Measurements from ENCODE around the gene MAP3K12. TPM values are rescaled to one million over a fixed set of nuclear protein-coding genes. Genes with fewer than 3 reads are reported as not detected.

MAP3K12 gene
- total RNA-seq, 2 donors from 2014 or later: 3.2 to 3.8 TPM

DNA sequence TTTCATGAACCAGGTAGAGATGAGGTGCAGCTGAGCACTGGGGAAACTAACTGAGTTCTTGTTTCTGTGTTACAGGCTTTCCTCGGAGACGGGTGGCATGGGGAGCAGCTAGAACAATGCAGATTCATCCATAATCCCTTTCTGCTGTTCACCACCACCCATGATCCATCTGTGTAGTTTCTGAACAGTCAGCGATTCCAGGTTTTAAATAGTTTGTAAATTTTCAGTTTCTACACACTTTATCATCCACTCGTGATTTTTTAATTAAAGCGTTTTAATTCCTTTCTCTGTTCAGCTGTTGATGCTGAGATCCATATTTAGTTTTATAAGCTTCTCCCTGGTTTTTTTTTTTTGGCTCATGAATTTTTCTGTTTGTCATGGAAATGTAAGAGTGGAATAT, 19.9 kb downstream of the MAP3K12 start:
- no peak for DNase-seq
- Histone ChIP-seq H3K4me3 (no peak overlapping the region), H3K9me3 (no peaks in the 10 kb centered on the region), H3K27me3 (no peaks in the 10 kb centered on the region), H3K9ac (ENCODE audit: low read depth in 2 of 2, low read length in 2 of 2) (no peak overlapping the region), H3K27ac (no peak overlapping the region), H3K36me3 (peaks cover 34% of the 10 kb centered on the region), H3K4me1 (no peaks in the 10 kb centered on the region)
- TF ChIP-seq, protein P1, sequence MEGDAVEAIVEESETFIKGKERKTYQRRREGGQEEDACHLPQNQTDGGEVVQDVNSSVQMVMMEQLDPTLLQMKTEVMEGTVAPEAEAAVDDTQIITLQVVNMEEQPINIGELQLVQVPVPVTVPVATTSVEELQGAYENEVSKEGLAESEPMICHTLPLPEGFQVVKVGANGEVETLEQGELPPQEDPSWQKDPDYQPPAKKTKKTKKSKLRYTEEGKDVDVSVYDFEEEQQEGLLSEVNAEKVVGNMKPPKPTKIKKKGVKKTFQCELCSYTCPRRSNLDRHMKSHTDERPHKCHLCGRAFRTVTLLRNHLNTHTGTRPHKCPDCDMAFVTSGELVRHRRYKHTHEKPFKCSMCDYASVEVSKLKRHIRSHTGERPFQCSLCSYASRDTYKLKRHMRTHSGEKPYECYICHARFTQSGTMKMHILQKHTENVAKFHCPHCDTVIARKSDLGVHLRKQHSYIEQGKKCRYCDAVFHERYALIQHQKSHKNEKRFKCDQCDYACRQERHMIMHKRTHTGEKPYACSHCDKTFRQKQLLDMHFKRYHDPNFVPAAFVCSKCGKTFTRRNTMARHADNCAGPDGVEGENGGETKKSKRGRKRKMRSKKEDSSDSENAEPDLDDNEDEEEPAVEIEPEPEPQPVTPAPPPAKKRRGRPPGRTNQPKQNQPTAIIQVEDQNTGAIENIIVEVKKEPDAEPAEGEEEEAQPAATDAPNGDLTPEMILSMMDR (IDR thresholded peaks at IDR 0.05): no peak
- intact Hi-C loops (cut with DNase I): no loop called here

DNA sequence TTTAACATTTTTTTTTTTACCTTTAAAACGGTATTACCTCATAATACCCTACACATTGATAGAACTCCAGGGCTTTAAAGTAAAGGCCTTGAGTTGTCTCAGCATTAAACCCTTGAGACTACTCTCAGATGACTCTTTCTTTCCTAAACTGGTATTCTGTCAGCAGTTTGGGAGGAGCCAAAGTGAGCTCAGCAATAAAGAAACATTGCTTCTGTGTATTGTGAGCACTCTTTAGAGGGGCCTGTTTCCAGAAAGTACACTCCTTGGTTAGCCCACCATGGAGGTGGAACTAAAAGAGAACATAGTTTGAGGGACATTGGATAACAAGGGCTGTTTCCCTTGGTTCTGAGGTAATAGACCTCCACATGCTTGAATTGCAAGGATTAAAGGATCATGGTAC, 20.4 kb downstream of the MAP3K12 start:
- H3K4me1 ChIP-seq: no peaks in the 10 kb centered on the region
- H3K36me3 ChIP-seq: peaks cover 34% of the 10 kb centered on the region
- no peak overlapping the region for H3K27ac ChIP-seq

DNA sequence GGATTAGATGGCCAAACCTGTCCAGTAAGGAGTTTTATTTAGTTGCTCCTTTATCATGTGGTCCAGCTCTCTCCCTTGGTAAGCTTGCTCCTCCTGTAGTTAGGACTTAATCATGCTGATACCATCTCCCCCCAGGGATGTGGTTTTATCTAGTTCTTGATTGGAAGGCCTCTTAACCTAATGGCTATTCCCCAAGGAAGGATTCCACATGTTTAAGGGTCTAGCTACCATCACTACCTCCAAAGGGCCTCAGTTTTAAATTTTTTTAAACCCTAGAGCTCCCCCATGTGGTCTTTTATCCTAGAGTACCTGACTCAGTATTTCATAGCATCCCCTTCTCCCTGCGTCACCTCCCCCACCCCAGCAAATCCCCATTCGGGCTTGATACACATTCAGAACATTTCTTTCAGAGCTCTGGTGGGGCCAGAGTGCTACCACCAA, 22.5 kb downstream of the MAP3K12 start:
- Histone ChIP-seq H3K4me3 (no peak overlapping the region), H3K4me1 (no peaks in the 10 kb centered on the region)

More for the DNA sequence above, 20.4 kb downstream of the MAP3K12 start:
- Histone ChIP-seq H3K9ac (ENCODE audit: low read depth in 2 of 2, low read length in 2 of 2) (no peak overlapping the region), H3K4me3 (no peak overlapping the region), H3K9me3 (no peaks in the 10 kb centered on the region), H3K27me3 (no peaks in the 10 kb centered on the region)
- intact Hi-C loops (cut with DNase I): no loop called here
- DNase-seq: no peak
- TF ChIP-seq, protein P1 (IDR thresholded peaks at IDR 0.05): no peak

DNA sequence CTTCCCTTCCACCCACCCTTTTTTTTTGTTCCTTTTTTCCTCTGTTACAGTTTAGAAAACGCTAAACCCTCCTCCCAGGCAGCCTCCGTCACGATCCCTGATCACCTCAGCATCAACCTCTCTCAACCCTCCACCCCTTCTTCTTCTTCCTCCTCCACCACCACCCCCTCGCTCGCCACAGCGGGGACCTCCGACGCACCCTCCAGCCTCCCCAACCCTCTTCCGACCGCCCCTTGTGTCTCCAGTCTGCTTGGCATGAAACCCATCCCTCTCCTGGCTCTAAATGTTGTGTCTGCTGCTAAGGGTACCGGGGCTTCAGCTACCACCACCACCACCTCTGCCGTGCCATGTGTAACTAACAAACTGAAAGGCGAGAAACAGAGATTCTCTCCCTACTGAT, 24.4 kb downstream of the MAP3K12 start:
- H3K36me3 ChIP-seq: peaks cover 25% of the 10 kb centered on the region
- H3K4me1 ChIP-seq: no peaks in the 10 kb centered on the region
- intact Hi-C loops (cut with DNase I): no loop called here
- no peak overlapping the region for H3K9ac ChIP-seq (ENCODE audit: low read depth in 2 of 2, low read length in 2 of 2)
- H3K27ac ChIP-seq: no peak overlapping the region
- H3K4me3 ChIP-seq: no peak overlapping the region
- TF ChIP-seq, protein P1 (IDR thresholded peaks at IDR 0.05): no peak
- H3K9me3 ChIP-seq: no peaks in the 10 kb centered on the region
- DNase-seq: no peak
- H3K27me3 ChIP-seq: no peaks in the 10 kb centered on the region

More for the DNA sequence above, 22.5 kb downstream of the MAP3K12 start:
- no peak overlapping the region for H3K9ac ChIP-seq (ENCODE audit: low read depth in 2 of 2, low read length in 2 of 2)
- TF ChIP-seq, protein P1 (IDR thresholded peaks at IDR 0.05): peak; percentile 23
- H3K9me3 ChIP-seq: no peaks in the 10 kb centered on the region
- no peaks in the 10 kb centered on the region for H3K27me3 ChIP-seq
- no peak overlapping the region for H3K27ac ChIP-seq
- peaks cover 33% of the 10 kb centered on the region for H3K36me3 ChIP-seq
- intact Hi-C loops (cut with DNase I): no loop called here
- DNase-seq: no peak

DNA sequence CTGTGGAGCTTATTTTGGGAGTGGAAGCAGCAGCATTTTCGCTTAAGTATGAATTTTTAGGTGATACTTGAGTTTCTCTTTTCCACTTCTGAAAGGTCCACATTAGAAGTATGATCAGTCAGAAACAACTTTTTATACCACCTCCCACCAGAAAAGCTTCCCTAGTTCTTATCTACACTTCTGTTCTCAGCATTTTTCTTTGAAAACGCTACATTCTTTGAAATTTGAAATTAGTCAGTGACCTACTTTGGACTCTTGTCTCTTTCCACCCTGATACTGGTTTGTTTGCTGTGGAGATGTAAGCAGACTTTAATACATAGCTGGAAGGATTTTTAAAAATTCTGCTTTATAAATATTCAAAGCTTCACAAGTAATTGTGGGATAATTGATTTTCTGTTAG, 25.2 kb downstream of the MAP3K12 start:
- intact Hi-C loops (cut with DNase I): no loop called here
- Histone ChIP-seq H3K9me3 (no peaks in the 10 kb centered on the region), H3K36me3 (peaks cover 28% of the 10 kb centered on the region), H3K9ac (ENCODE audit: low read depth in 2 of 2, low read length in 2 of 2) (no peak overlapping the region), H3K27me3 (no peaks in the 10 kb centered on the region), H3K4me3 (no peak overlapping the region), H3K27ac (no peak overlapping the region), H3K4me1 (no peaks in the 10 kb centered on the region)
- no peak for DNase-seq
- TF ChIP-seq, protein P1 (IDR thresholded peaks at IDR 0.05): no peak

Data from colonic mucosa (tissue), 4 donors.